Measurements from ENCODE around the gene PDZRN3. TPM values are rescaled to one million over a fixed set of nuclear protein-coding genes. Genes with fewer than 3 reads are reported as not detected.

PDZRN3 gene
- total and polyA plus RNA-seq, 2 donors (not counting 3 experiments of a cell fraction or from before 2014, with no cell fraction given): not detected

DNA sequence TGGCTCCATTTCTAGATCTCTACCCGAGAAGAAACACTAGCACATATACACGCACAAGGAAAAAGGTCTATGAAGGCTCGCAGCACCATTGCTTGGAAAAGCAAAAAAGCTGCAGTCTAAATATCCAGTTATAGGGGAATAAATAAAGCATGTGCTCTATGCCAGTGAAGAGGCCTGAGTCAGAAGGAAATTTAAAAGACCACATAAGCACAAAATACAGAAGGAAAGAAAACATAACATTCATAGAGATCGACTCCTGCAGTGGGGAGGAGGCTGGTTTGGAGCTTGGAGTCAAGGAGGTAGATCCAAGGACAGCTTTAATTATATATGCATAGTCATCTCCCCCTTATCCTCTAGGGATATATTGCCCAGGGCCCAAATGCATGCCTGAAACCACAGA is 114.4 kb downstream of the PDZRN3 start:
- DNase-seq (ENCODE audit: low read depth, low spot score): no peak
- Histone ChIP-seq H3K4me1 (ENCODE audit: control insufficient read depth, extremely low read depth, insufficient read depth, low read length) (no peaks in the 10 kb centered on the region), H4K20me1 (replicated peaks; ENCODE audit: control insufficient read depth, extremely low read depth, insufficient read depth, low read length) (no peaks in the 10 kb centered on the region), H2AFZ (ENCODE audit: low read depth, low read length) (no peak overlapping the region), H3K4me3 (replicated peaks in 1 of 3; ENCODE audit: insufficient read depth in 1 of 3, low read depth in 1 of 3, low read length in 3 of 3) (no peak overlapping the region), H3K9me3 (replicated peaks; ENCODE audit: control insufficient read depth, insufficient read depth, low read length) (no peaks in the 10 kb centered on the region), H3K27me3 (ENCODE audit: control insufficient read depth in 2 of 2, insufficient read depth in 2 of 2, low read length in 2 of 2) (no peaks in the 10 kb centered on the region), H3K9ac (replicated peaks; ENCODE audit: extremely low read depth, insufficient read depth, low read length) (no peak overlapping the region), H3K27ac (ENCODE audit: insufficient read depth, low read depth, low read length) (no peak overlapping the region), H3K9me1 (replicated peaks; ENCODE audit: control insufficient read depth, extremely low read depth, insufficient read depth, low read length) (no peaks in the 10 kb centered on the region), H3K79me2 (ENCODE audit: control insufficient read depth, insufficient read depth, low read length) (no peaks in the 10 kb centered on the region), H3K36me3 (ENCODE audit: control insufficient read depth in 2 of 2, extremely low read depth in 1 of 2, insufficient read depth in 2 of 2, low read length in 2 of 2) (no peaks in the 10 kb centered on the region), H3K4me2 (ENCODE audit: insufficient read depth, low read length) (no peak overlapping the region)
- TF ChIP-seq FOS (IDR thresholded peaks at IDR 0.05; ENCODE audit: borderline replicate concordance, insufficient read depth, low read length) (no peak), POLR2AphosphoS5 (IDR thresholded peaks at IDR 0.05; ENCODE audit: insufficient read depth, low read depth, low read length) (no peak), POLR2A (IDR thresholded peaks at IDR 0.05; ENCODE audit: low read depth, low read length) (no peak)
- no TSS peak for BruUV-seq (replicated peaks)
- POLR2A ChIA-PET: no interaction called here
- no peak for FAIRE-seq
- intact Hi-C loops (cut with micrococcal nuclease) (no loop called here), dilution Hi-C loops (cut with MboI; ENCODE audit: extremely low pct_ligation_motif_present, low sequenced_read_pairs) (no loop called here)
- CTCF ChIA-PET: no interaction called here

DNA sequence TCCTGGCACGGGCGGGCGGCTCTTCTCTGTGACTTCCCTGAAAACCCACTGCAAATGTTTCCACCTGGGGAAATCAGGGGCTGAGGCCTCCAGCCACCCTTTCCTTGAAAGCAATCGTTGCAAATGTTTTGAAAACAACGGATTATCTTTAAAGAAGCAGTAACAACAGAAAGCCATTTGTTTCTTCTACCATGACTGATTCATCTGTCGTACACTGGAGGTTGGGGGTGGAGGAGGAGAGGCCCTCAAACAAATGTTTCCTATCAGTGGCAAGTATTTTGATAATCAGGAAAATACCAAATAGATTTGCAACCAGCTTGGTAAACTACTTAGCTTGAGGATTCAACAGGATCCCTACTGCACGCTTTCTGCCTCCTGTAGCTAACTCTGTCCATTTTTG is 114.9 kb downstream of the PDZRN3 start:
- no peak for FAIRE-seq
- Histone ChIP-seq H3K9me3 (replicated peaks; ENCODE audit: control insufficient read depth, insufficient read depth, low read length) (no peaks in the 10 kb centered on the region), H3K36me3 (ENCODE audit: control insufficient read depth in 2 of 2, extremely low read depth in 1 of 2, insufficient read depth in 2 of 2, low read length in 2 of 2) (no peaks in the 10 kb centered on the region), H3K4me3 (replicated peaks in 1 of 3; ENCODE audit: insufficient read depth in 1 of 3, low read depth in 1 of 3, low read length in 3 of 3) (no peak overlapping the region), H3K9me1 (replicated peaks; ENCODE audit: control insufficient read depth, extremely low read depth, insufficient read depth, low read length) (no peaks in the 10 kb centered on the region), H3K27ac (ENCODE audit: insufficient read depth, low read depth, low read length) (no peak overlapping the region), H3K4me2 (ENCODE audit: insufficient read depth, low read length) (no peak overlapping the region), H4K20me1 (replicated peaks; ENCODE audit: control insufficient read depth, extremely low read depth, insufficient read depth, low read length) (no peaks in the 10 kb centered on the region), H3K27me3 (ENCODE audit: control insufficient read depth in 2 of 2, insufficient read depth in 2 of 2, low read length in 2 of 2) (no peaks in the 10 kb centered on the region), H3K4me1 (ENCODE audit: control insufficient read depth, extremely low read depth, insufficient read depth, low read length) (no peaks in the 10 kb centered on the region), H3K9ac (replicated peaks; ENCODE audit: extremely low read depth, insufficient read depth, low read length) (no peak overlapping the region), H3K79me2 (ENCODE audit: control insufficient read depth, insufficient read depth, low read length) (no peaks in the 10 kb centered on the region), H2AFZ (ENCODE audit: low read depth, low read length) (no peak overlapping the region)
- ChIA-PET CTCF (no interaction called here), POLR2A (no interaction called here)
- BruUV-seq (replicated peaks): no TSS peak
- no peak for TF ChIP-seq MYC (IDR thresholded peaks at IDR 0.05; ENCODE audit: low read depth, low read length)
- no peak for DNase-seq (ENCODE audit: low read depth, low spot score)
- dilution Hi-C loops (cut with MboI; ENCODE audit: extremely low pct_ligation_motif_present, low sequenced_read_pairs) (no loop called here), intact Hi-C loops (cut with micrococcal nuclease) (no loop called here)
